ENCODE results near the gene NRXN3. TPM values are rescaled to one million over a fixed set of nuclear protein-coding genes. Genes with fewer than 3 reads are reported as not detected.

The NRXN3 gene
- total and polyA plus RNA-seq, 2 of the 4 experiments (the other 2 are of a cell fraction), result 4.8 to 25.1 TPM

DNA sequence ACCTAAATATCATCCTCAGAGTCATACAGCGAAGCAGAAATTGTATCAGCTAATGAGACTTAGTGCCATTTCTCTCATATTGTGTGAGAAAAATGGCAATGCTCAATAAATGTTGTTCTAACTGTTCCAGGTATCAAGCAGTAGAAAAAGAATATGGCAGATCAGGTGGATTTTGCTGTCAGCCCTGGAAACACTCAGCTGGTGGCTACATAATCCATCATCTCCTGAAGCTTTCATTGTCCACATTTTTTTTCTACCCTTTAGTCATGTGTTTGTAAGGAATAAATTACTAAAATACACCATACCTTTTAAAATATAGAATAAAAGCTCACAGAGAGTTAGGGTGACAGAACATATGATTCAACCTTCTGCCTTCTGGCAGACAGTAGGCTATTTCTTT is 1200.8 kb downstream of the NRXN3 start (continued):
- TF ChIP-seq CTCF (conservative IDR thresholded peaks at IDR 0.05; ENCODE audit: low read depth, low read length), result no peak
- no peak for TF ChIP-seq BHLHE40 (IDR thresholded peaks at IDR 0.05; ENCODE audit: low read depth, low read length)
- no peak for TF ChIP-seq MAFK (IDR thresholded peaks at IDR 0.05; ENCODE audit: low read depth, low read length)
- no peak for TF ChIP-seq CEBPB (IDR thresholded peaks at IDR 0.05; ENCODE audit: low read depth, low read length)

DNA sequence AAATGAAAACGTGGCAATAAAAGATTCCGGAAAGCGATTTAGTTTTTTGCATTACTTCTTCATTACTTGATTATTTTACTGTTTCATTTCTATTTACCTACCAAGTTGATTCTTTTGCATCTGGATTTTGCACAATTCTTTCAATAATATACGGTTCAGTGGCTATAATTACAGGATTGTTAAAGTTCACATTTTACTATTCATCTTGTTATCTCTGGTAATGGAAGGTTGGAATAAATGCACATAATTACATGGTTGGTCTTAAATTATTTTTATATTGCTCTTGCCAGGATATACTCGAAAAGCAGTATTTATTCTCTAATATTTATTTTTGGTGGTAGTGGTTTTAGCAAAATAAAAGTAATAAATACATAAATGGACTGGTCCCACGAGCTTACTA is 1203.3 kb downstream of the NRXN3 start:
- Histone ChIP-seq H4K91ac (ENCODE audit: insufficient read depth, low read depth, low read length) (no peak overlapping the region), H4K5ac (ENCODE audit: low read depth, low read length) (no peak overlapping the region), H3K79me1 (ENCODE audit: low read depth in 1 of 2, low read length in 2 of 2) (no peaks in the 10 kb centered on the region; a peak in 1 of 4 replicates), H2BK120ac (ENCODE audit: low read depth, low read length) (no peak overlapping the region), H3K27ac (ENCODE audit: insufficient read depth, low read length) (no peak overlapping the region), H2AFZ (replicated peaks; ENCODE audit: low read length, poor library complexity) (no peak overlapping the region), H3K18ac (ENCODE audit: low read depth, low read length) (no peak overlapping the region), H3K14ac (replicated peaks; ENCODE audit: low read depth, low read length) (no peak overlapping the region), H3K9me3 (ENCODE audit: control insufficient read depth, insufficient read depth, low read length) (no peaks in the 10 kb centered on the region), H2AK9ac (replicated peaks; ENCODE audit: low read depth, low read length, poor library complexity) (no peak overlapping the region), H3K36me3 (ENCODE audit: control insufficient read depth, insufficient read depth, low read length) (no peaks in the 10 kb centered on the region), H3K4me1 (ENCODE audit: control insufficient read depth, insufficient read depth, low read length) (peaks cover 2% of the 10 kb centered on the region; the same call in 1 of the 2 replicates), H2BK20ac (ENCODE audit: low read depth, low read length) (no peak overlapping the region), H3K9me1 (ENCODE audit: insufficient read depth, low read length) (no peaks in the 10 kb centered on the region), H2BK5ac (ENCODE audit: low read depth, low read length, poor library complexity, severe bottlenecking) (no peak overlapping the region), H3K4me2 (ENCODE audit: low read depth, low read length) (no peak overlapping the region), H2AK5ac (ENCODE audit: low read depth, low read length) (no peak overlapping the region), H4K8ac (ENCODE audit: low read depth in 2 of 2, low read length in 2 of 2) (no peak overlapping the region), H3K9ac (ENCODE audit: low read depth, low read length) (no peak overlapping the region), H3K27me3 (ENCODE audit: control insufficient read depth, insufficient read depth, low read length) (no peaks in the 10 kb centered on the region), H3K4ac (ENCODE audit: low read depth, low read length) (no peak overlapping the region), H3K23ac (ENCODE audit: low read depth, low read length) (no peak overlapping the region), H4K20me1 (ENCODE audit: insufficient read depth, low read length) (no peaks in the 10 kb centered on the region), H3K4me3 (ENCODE audit: insufficient read depth, low read depth, low read length) (no peak overlapping the region), H2BK15ac (ENCODE audit: low read depth, low read length) (no peak overlapping the region), H3K56ac (ENCODE audit: extremely low read depth, insufficient read depth, low read length) (no peak overlapping the region)
- WGBS, 2 experiments (ENCODE audit: extremely low coverage in 2 of 2, insufficient read length in 1 of 2), result no CpG with 5 or more reads among the region's 6 CpGs
- ATAC-seq (ENCODE audit: low read depth) (no peak), DNase-seq (no peak)
- BruUV-seq (replicated peaks), result no TSS peak
- in situ Hi-C loops (cut with MboI; ENCODE audit: low sequenced_read_pairs) (no loop called here), dilution Hi-C loops (cut with HindIII; ENCODE audit: low sequenced_read_pairs, unreplicated experiment) (no loop called here), intact Hi-C loops (cut with micrococcal nuclease) (no loop called here)
- CTCF ChIA-PET, result no interaction called here
- POLR2A ChIA-PET (ENCODE audit: unreplicated experiment), result no interaction called here
- no peak for TF ChIP-seq MAFK (IDR thresholded peaks at IDR 0.05; ENCODE audit: low read depth, low read length)
- TF ChIP-seq MXI1 (IDR thresholded peaks at IDR 0.05; ENCODE audit: borderline replicate concordance, low read depth, low read length), result no peak
- TF ChIP-seq SMC3 (IDR thresholded peaks at IDR 0.05; ENCODE audit: low read depth, low read length), result no peak
- TF ChIP-seq MAZ (IDR thresholded peaks at IDR 0.05; ENCODE audit: borderline replicate concordance, low read depth, low read length), result no peak
- TF ChIP-seq RFX5 (IDR thresholded peaks at IDR 0.05; ENCODE audit: low read depth, low read length), result no peak
- no peak for TF ChIP-seq ELK1 (IDR thresholded peaks at IDR 0.05; ENCODE audit: borderline replicate concordance, low read depth, low read length)
- TF ChIP-seq NFE2L2 (IDR thresholded peaks at IDR 0.05; ENCODE audit: low read depth, low read length), result no peak
- TF ChIP-seq, protein P1, sequence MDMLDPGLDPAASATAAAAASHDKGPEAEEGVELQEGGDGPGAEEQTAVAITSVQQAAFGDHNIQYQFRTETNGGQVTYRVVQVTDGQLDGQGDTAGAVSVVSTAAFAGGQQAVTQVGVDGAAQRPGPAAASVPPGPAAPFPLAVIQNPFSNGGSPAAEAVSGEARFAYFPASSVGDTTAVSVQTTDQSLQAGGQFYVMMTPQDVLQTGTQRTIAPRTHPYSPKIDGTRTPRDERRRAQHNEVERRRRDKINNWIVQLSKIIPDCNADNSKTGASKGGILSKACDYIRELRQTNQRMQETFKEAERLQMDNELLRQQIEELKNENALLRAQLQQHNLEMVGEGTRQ (IDR thresholded peaks at IDR 0.05; ENCODE audit: low read depth, low read length), result no peak
- no peak for TF ChIP-seq BHLHE40 (IDR thresholded peaks at IDR 0.05; ENCODE audit: low read depth, low read length)
- no peak for TF ChIP-seq RAD21 (IDR thresholded peaks at IDR 0.05; ENCODE audit: low read length)
- TF ChIP-seq FOS (IDR thresholded peaks at IDR 0.05; ENCODE audit: low read depth, low read length), result no peak
- TF ChIP-seq RCOR1 (IDR thresholded peaks at IDR 0.05; ENCODE audit: insufficient replicate concordance, low read length), result no peak

All from IMR-90 (cell line).